Gastroesophageal sphincter (tissue), 3 donors: Measurements from ENCODE around the gene KCNJ1.

Source experiments
- CTCF ChIP-seq, 4 experiments: fragments of 200-600 bp in 2 of 4; fragments of 450-650 bp in 2 of 4; sonication (generic) in 1 of 4; IDR thresholded peaks; one replicate each; pipeline ENCODE4 v1.5.1; 2017 to 2019; ENCODE audit warnings: antibody characterized with exemption in 4 of 4, mild to moderate bottlenecking in 2 of 4, moderate library complexity in 2 of 4
- POLR2AphosphoS5 ChIP-seq: sonication (generic); formaldehyde crosslinking; IDR thresholded peaks from one replicate; pipeline ENCODE4 v1.6.1; 2017; ENCODE audit warnings: antibody characterized with exemption

DNA sequence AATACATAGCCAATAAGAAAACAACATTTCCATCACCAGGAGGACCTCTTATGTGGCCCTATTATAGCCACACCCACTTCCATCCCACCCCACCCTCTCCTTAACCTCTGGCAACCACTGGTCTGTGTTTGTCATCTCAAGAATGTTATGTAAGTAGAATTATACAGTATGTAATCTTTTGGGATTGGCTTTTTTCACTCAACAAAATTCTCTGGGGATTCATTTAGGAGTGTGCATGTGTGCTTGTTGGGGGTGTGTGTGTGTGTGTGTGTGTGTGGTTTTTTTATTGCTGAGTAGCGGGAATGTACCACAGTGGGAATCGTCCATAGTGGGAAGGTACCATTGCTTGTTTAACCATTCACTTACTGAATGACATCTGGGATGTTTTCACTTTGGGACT is 29.3 kb upstream of the KCNJ1 start:
- no peak for TF ChIP-seq CTCF (IDR thresholded peaks at IDR 0.05)
- no peak for TF ChIP-seq POLR2AphosphoS5
